Keratinocyte (primary cell): ENCODE data around the gene OR52K2. TPM values are rescaled to one million over a fixed set of nuclear protein-coding genes. Genes with fewer than 3 reads are reported as not detected.
A peak's percentile ranks its signal among the peaks of the same experiment; 100 is the strongest.
"Not testable (repeated sequence)": the region's sequence is repeated elsewhere in the genome, so short reads cannot be mapped to it uniquely, and the experiment has no call there.

ENCODE experiments used
- DNase-seq: peaks from one replicate; pipeline ENCODE4 v3.0.0-alpha.2; 2011; ENCODE audit warnings: low read depth, missing footprints, low spot score
- FAIRE-seq: peaks from 2 replicates; lab custom pipeline; 2011; peaks lifted over from hg19 to GRCh38; lab: Jason Lieb, UNC
- H2AFZ ChIP-seq: 2 replicates; pipeline ENCODE4 v1.6.0; 2012; ENCODE audit warnings: low read length, control low read depth, inconsistent platforms; ENCODE audit not compliant: control insufficient read depth
- H3K27ac ChIP-seq: 2 replicates; pipeline ENCODE4 v1.5.1; 2011; ENCODE audit warnings: low read length; ENCODE audit not compliant: control insufficient read depth, insufficient read depth
- H3K27me3 ChIP-seq: 3 replicates; pipeline ENCODE4 v1.6.0; 2011; ENCODE audit warnings: low read length; ENCODE audit not compliant: control insufficient read depth, insufficient read depth; ENCODE audit errors: extremely low read depth
- H3K36me3 ChIP-seq, 2 experiments: 2 replicates in 1 of 2; 3 replicates in 1 of 2; pipeline ENCODE4 v1.5.1; 2011; ENCODE audit warnings: low read length in 2 of 2, mild to moderate bottlenecking in 1 of 2; ENCODE audit not compliant: control insufficient read depth in 2 of 2, insufficient read depth in 2 of 2; ENCODE audit errors: extremely low read depth in 1 of 2
- H3K4me1 ChIP-seq: 3 replicates; pipeline ENCODE4 v1.5.1; 2011; ENCODE audit warnings: low read length; ENCODE audit not compliant: control insufficient read depth, insufficient read depth; ENCODE audit errors: extremely low read depth
- H3K4me2 ChIP-seq: 3 replicates; pipeline ENCODE4 v1.6.0; 2011; ENCODE audit warnings: low read depth, low read length; ENCODE audit not compliant: control insufficient read depth, insufficient read depth; ENCODE audit errors: extremely low read depth
- H3K4me3 ChIP-seq, 3 experiments: fragments of 200-600 bp in 1 of 3; sonication (generic) in 1 of 3; 2 replicates in 2 of 3; 3 replicates in 1 of 3; pipeline ENCODE4 v1.5.1; 2011 to 2016; ENCODE audit warnings: low read length in 3 of 3, mild to moderate bottlenecking in 3 of 3, control low read depth in 2 of 3, inconsistent platforms in 1 of 3, low read depth in 1 of 3, mixed read lengths in 1 of 3, mixed run types in 1 of 3, moderate library complexity in 1 of 3; ENCODE audit not compliant: control insufficient read depth in 2 of 3, insufficient read depth in 2 of 3; ENCODE audit errors: extremely low read depth in 1 of 3
- H3K79me2 ChIP-seq: 2 replicates; pipeline ENCODE4 v1.6.0; 2012; ENCODE audit warnings: low read length; ENCODE audit not compliant: control insufficient read depth, insufficient read depth
- H3K9ac ChIP-seq: 3 replicates; pipeline ENCODE4 v1.6.0; 2011; ENCODE audit warnings: low read length; ENCODE audit not compliant: control insufficient read depth, insufficient read depth; ENCODE audit errors: extremely low read depth
- H3K9me1 ChIP-seq: 3 replicates; pipeline ENCODE4 v1.6.0; 2011; ENCODE audit warnings: low read length; ENCODE audit not compliant: control insufficient read depth, insufficient read depth; ENCODE audit errors: extremely low read depth
- H3K9me3 ChIP-seq: 2 replicates; pipeline ENCODE4 v1.5.1; 2012; ENCODE audit warnings: low read depth, low read length; ENCODE audit not compliant: control insufficient read depth
- H4K20me1 ChIP-seq: 3 replicates; pipeline ENCODE4 v1.6.0; 2011; ENCODE audit warnings: low read length; ENCODE audit not compliant: control insufficient read depth, insufficient read depth; ENCODE audit errors: extremely low read depth
- CTCF ChIP-seq, 3 experiments: IDR thresholded peaks in 1 of 3; conservative IDR thresholded peaks in 1 of 3; optimal IDR thresholded peaks in 1 of 3; 2 replicates in 2 of 3; 3 replicates in 1 of 3; pipeline versions ENCODE3 to v1.5.1; 2011; ENCODE audit warnings: low read length in 3 of 3, mild to moderate bottlenecking in 3 of 3, moderate library complexity in 2 of 3, control low read depth in 1 of 3, inconsistent platforms in 1 of 3; ENCODE audit not compliant: insufficient read depth in 2 of 3; ENCODE audit errors: extremely low read depth in 1 of 3
- EZH2 ChIP-seq: IDR thresholded peaks from one replicate; pipeline ENCODE4 v1.6.1; 2012; ENCODE audit warnings: inconsistent platforms, mild to moderate bottlenecking, low read length, moderate library complexity
- dilution Hi-C: fragments of 300-500 bp; cut with MboI; formaldehyde crosslinking; loops from one replicate; pipeline ENCODE4 v1.7.0; 2020; ENCODE audit warnings: low sequenced_read_pairs; ENCODE audit not compliant: extremely low pct_ligation_motif_present
- polyA plus RNA-seq, 5 experiments: library from polyadenylated mRNA; depleted of rRNA in 3 of 5; stranded (reverse) in 3 of 5; stranded (forward) in 1 of 5; unstranded in 1 of 5; fragments of >200 nt; gene quantifications; 1 replicate in 1 of 5; 2 replicates in 3 of 5; 3 replicates in 1 of 5; pipeline versions ENCODE4 v1.2.1 to v1.2.3, GENCODE V29; 2011 to 2012; ENCODE audit warnings: missing spikeins in 2 of 5, low read depth in 1 of 5, low replicate concordance in 1 of 5

Gene OR52K2
- polyA plus RNA-seq, 1 donor (not counting 4 experiments of a cell fraction or from before 2014, with no cell fraction given): not detected

- Histone ChIP-seq H4K20me1 (no peaks in the 10 kb centered on the region), H2AFZ (no peak within 1 kb of the TSS), H3K79me2 (no peaks in the 10 kb centered on the region), H3K9me1 (no peaks in the 10 kb centered on the region), H3K27ac (peak within 1 kb of the TSS; percentile 58), H3K9ac (no peak within 1 kb of the TSS), H3K36me3 (no peaks in the 10 kb centered on the region), H3K4me1 (peaks cover 32% of the 10 kb centered on the region), H3K4me2 (peak within 1 kb of the TSS; percentile 57), H3K27me3 (no peaks in the 10 kb centered on the region), H3K4me3 (peak within 1 kb of the TSS in 1 of 3 experiments; percentile 24), H3K9me3 (no peaks in the 10 kb centered on the region)
- dilution Hi-C loops: no loop called here
- TF ChIP-seq CTCF (optimal IDR thresholded peaks at IDR 0.05 in 1 of 3, IDR thresholded peaks at IDR 0.05 in 1 of 3, conservative IDR thresholded peaks at IDR 0.05 in 1 of 3; ENCODE audit: extremely low read depth in 1 of 3, insufficient read depth in 2 of 3, low read length in 3 of 3): no peak
- no peak for TF ChIP-seq EZH2
- DNase-seq (no peak), FAIRE-seq (no peak)
Measured at GRCh38 chr11:4482445-4482844, 33.4 kb downstream of the OR52K2 start, which contains the start of gene OR52K1. Gene OR52K1, plus strand, starts transcription at chr11:4482646. Its CDS starts 6,255 bp downstream, at chr11:4488901.

GRCh38 chr11:4484310-4484709 is 35.2 kb downstream of the OR52K2 start:
- peak overlapping the region; percentile 21 for H2AFZ ChIP-seq
- H3K9ac ChIP-seq: no peak overlapping the region
- H3K4me1 ChIP-seq: peaks cover 32% of the 10 kb centered on the region
- no peaks in the 10 kb centered on the region for H3K36me3 ChIP-seq
- no peaks in the 10 kb centered on the region for H3K27me3 ChIP-seq
- DNase-seq (peak; percentile 70), FAIRE-seq (peak; percentile 69)
- no peaks in the 10 kb centered on the region for H3K79me2 ChIP-seq
- H4K20me1 ChIP-seq: no peaks in the 10 kb centered on the region
- dilution Hi-C loops: no loop called here
- H3K9me1 ChIP-seq: no peaks in the 10 kb centered on the region
- H3K9me3 ChIP-seq: no peaks in the 10 kb centered on the region
- no peak overlapping the region for H3K4me3 ChIP-seq
- TF ChIP-seq EZH2 (no peak), CTCF (optimal IDR thresholded peaks at IDR 0.05 in 1 of 3, IDR thresholded peaks at IDR 0.05 in 1 of 3, conservative IDR thresholded peaks at IDR 0.05 in 1 of 3; ENCODE audit: extremely low read depth in 1 of 3, insufficient read depth in 2 of 3, low read length in 3 of 3) (no peak)
- H3K4me2 ChIP-seq: no peak overlapping the region
- H3K27ac ChIP-seq: no peak overlapping the region

GRCh38 chr11:4491405-4491804 is 42.3 kb downstream of the OR52K2 start:
- H3K27ac ChIP-seq, H3K9ac ChIP-seq, H3K79me2 ChIP-seq, H4K20me1 ChIP-seq, DNase-seq, H3K9me1 ChIP-seq, H3K4me3 ChIP-seq, H2AFZ ChIP-seq, dilution Hi-C loops, H3K9me3 ChIP-seq, H3K36me3 ChIP-seq, H3K4me1 ChIP-seq, H3K4me2 ChIP-seq, FAIRE-seq: not testable (repeated sequence)
- H3K27me3 ChIP-seq: peaks cover 17% of the 10 kb centered on the region
